Fibroblast of lung (primary cell): ENCODE results near the gene EMC10.

Experiments
- CTCF ChIP-seq, 2 donors: IDR thresholded peaks in 1 of 2; conservative IDR thresholded peaks in 1 of 2; 1 replicate in 1 of 2; 2 replicates in 1 of 2; pipeline ENCODE4 v1.5.1; 2011 to 2012; ENCODE audit warnings: low read length in 2 of 2, control low read depth in 1 of 2, inconsistent platforms in 1 of 2, low read depth in 1 of 2, mild to moderate bottlenecking in 1 of 2
- EZH2 ChIP-seq: IDR thresholded peaks from 2 replicates; pipeline ENCODE4 v1.5.1; 2012; ENCODE audit warnings: low read length, control low read depth, mild to moderate bottlenecking; ENCODE audit errors: missing control alignments

- TF ChIP-seq EZH2 (no peak), CTCF (conservative IDR thresholded peaks at IDR 0.05 in 1 of 2, IDR thresholded peaks at IDR 0.05 in 1 of 2; ENCODE audit: low read depth in 1 of 2, low read length in 2 of 2) (no peak)
These were observed 25.1 kb upstream of the EMC10 start for GRCh38 chr19:50451223-50451534.
